ENCODE data around the gene PRKG1.

- TF ChIP-seq CTCF (IDR thresholded peaks at IDR 0.05; ENCODE audit: low read depth, low read length, poor library complexity, severe bottlenecking) (no peak), EZH2phosphoT487 (IDR thresholded peaks at IDR 0.05; ENCODE audit: borderline replicate concordance, low read length) (no peak)
Measured at GRCh38 chr10:51743146-51743545, 668.9 kb downstream of the PRKG1 start.
